Measurements from ENCODE around the gene HNRNPC.
A peak's percentile ranks its signal among the peaks of the same experiment; 100 is the strongest.
"Not testable (repeated sequence)": the region's sequence is repeated elsewhere in the genome, so short reads cannot be mapped to it uniquely, and the experiment has no call there.

HNRNPC gene

DNA sequence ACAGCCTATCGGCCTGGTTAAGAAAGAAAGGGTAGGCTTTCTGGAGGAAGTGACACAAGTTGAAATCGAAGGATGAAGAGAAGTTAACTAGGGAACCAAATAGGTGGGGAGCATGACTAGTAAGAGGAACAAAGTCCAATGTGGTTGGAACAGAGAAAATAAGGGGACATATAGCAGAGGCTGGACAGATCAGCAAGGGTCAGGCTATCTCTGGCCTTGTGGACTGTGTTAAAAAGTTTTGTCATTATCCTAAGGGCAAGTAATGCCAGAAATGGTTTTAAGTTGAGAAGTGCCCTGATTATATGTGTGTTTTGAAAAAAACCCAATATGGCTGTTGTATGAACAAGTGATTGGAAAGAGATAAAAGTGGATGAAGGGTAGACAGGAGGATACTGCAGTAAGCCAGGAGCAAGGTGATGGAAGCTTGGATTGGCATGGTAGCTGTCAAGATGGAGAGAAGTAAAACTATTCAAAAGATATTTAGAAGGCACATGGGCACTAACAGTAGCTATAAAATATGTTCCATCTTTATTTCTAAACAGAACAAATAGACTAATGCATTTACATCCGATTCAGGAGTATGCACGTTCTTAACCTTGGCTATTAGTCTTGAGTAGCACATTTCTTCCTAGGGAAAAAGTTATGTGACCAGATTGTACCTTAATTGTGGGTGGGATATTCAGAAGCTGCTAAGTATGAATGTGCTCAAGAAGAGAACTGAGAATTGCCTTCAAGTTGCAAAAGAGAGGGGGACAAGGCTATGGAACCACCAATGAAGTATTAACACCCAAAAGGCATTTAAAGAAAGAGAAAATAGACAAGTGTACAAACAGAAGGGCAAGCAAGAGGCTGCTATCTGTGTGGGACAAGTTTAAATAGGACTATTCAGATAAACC is 66.5 kb downstream of the HNRNPC start:
- DNase-seq (ENCODE audit: low read depth, low spot score), result no peak

DNA sequence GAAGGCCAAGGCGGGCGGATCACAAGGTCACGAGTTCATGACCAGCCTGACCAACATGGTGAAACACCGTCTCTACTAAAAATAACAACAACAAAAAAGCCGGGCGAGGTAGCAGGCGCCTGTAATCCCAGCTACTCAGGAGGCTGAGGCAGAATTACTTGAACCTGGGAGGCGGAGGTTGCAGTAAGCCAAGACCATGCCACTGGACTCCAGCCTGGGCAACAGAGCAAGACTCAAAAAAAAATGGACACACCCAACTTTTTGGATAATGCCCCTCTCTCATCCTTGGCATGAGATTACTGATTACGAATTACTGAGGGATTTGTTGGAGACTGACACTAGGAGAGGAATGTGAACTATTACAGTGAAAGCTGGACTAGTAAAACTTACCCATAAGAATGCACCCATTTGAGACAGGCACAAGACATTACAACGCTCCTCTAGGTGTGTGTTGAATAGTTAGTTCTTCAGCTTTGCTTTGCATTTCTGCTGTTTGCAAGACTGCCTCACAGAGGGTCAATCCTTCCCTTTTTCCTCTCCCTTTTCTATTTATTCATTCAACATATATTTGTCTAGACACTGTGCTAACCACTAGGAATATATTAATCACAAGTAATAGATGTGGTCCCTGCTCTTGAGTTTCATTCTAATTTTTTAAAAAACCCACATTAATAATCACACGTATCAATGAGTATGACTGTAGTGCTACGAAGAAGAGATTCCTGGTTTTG is 67.3 kb downstream of the HNRNPC start:
- DNase-seq (ENCODE audit: low read depth, low spot score), result no peak
- no peak overlapping the region for H3K4me3 ChIP-seq (ENCODE audit: low read length)

More for the DNA sequence above, 66.5 kb downstream of the HNRNPC start:
- no peak overlapping the region for H3K4me3 ChIP-seq (ENCODE audit: low read length)

DNA sequence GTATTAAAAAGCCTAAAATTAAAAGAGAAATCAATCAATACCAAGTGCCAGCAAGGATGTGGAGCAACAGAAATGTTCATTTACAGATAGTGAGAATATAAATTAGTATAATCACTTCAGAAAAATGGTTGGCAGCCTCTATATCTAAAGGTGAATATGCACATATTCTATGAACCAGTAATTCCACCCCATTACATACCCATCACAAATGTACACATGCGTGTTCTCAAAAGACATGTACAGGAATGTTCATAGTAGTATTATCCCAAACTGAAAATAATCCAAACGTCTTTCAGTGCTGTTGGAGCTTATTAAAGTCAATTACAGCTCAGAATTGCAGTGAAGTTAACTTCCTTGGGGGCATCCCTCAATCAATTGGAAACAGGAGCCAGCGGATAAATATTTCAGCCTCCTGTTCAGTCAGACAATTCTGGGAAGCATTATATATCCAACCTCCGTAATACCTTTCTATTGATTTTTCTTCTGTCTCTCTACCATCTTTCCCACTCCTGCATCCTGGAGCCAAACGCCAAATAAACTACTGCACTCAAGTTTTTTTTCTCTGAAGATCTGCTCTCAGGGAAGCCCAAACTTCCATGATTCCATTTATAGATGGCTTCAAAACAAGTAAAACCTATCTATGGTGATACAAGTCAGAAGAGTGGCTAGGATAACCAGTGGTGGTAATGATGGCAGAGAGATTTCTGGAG is 68.3 kb downstream of the HNRNPC start:
- DNase-seq (ENCODE audit: low read depth, low spot score), result no peak
- H3K4me3 ChIP-seq (ENCODE audit: low read length), result no peak overlapping the region

DNA sequence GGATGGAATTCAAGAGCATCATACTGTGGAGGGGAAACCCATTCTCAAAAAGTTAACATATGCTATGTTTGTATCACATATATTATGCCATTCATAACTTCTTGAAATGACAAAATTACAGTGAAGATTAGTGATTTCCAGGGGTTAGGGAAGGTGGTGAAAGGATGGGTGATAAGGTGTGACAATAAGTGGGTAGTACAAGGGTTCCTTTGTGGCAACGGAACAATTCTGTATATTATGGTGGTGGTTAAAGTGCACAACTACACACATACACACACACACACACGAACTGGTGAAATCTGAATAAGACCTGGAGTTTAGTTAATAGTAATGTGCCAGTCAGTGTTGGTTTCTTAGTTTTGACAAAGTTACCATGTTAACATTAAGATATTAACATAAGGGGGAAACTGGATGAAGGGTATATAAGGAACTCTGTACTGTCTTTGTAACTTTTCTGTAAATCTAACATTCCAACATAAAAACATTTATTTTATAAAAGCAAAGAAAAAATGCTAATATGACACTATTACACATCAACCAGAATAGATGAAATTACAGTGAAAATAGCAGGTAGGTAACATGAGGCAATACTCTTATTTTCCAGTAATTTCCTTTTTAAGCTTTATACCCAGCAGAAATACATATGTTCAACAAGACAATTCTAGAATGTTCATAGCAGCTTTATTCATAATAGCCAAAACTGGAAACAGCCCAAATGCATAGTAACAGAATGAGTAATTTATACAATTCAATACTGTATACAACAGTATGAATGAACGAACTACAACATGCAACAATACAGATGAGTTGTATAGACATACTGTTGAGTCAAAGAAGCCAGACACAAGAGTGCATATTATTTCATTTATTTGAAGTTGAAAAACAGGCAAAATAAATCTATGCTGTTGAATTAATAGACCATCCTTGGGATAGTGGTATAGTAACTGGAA is 69.4 kb downstream of the HNRNPC start:
- H3K4me3 ChIP-seq (ENCODE audit: low read length), result no peak overlapping the region
- no peak for DNase-seq (ENCODE audit: low read depth, low spot score)

DNA sequence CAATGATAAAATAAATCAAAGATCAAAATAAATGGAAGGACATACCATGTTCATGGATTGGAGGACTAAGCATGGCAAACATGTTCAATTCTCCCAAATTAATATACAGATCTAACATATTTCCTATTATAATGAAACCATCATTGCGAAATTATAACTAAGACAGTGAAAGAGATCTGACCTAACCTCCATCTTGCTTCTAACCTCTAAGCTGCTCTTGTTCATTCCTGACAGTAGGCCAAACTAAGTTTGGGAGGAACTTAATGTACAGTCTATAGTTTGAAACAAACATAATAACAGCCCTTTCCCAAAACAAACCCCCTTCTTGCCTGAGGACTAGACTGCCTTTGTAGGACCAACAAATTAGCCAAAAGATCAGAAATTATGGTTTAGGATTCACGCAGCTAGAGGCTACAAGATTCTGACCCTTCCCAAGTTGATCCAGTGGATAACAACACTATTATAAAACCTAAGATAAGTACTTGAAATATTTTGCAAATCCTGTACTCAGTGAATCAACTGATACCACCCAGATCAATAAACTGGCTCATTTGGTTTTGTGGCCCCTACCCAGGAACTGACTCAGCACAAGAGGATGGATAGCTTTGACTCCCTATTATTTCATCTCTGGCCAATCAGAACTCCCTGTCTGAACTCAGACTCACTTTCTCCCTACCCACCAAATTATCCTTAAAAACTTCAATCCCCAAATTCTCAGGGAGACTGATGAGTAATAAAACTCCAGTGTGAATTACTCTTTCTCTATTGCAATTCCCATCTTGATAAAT is 71.6 kb downstream of the HNRNPC start:
- DNase-seq (ENCODE audit: low read depth, low spot score), result no peak
- no peak overlapping the region for H3K4me3 ChIP-seq (ENCODE audit: low read length)

DNA sequence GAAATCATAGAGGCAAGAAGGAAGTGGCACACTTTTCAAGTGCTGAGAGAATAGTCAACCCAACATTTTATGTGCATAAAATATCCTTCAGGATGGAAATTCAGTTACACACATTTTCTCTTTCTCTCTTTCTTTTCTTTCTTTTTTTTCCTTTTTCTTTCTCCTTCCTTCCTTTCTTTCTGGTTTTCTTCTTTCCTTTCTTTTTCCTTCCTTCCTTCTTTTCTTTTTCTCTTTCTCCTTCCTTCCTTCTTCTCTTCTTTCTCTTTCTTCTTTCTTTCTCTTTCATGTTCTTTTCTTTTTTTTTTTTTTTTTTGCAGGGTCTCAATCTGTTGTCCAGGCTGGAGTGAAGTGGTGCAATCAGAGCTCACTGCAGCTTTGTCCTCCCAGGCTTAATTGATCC is 74.6 kb downstream of the HNRNPC start:
- DNase-seq (ENCODE audit: low read depth, low spot score), result no peak
- no peak overlapping the region for H3K4me3 ChIP-seq (ENCODE audit: low read length)

DNA sequence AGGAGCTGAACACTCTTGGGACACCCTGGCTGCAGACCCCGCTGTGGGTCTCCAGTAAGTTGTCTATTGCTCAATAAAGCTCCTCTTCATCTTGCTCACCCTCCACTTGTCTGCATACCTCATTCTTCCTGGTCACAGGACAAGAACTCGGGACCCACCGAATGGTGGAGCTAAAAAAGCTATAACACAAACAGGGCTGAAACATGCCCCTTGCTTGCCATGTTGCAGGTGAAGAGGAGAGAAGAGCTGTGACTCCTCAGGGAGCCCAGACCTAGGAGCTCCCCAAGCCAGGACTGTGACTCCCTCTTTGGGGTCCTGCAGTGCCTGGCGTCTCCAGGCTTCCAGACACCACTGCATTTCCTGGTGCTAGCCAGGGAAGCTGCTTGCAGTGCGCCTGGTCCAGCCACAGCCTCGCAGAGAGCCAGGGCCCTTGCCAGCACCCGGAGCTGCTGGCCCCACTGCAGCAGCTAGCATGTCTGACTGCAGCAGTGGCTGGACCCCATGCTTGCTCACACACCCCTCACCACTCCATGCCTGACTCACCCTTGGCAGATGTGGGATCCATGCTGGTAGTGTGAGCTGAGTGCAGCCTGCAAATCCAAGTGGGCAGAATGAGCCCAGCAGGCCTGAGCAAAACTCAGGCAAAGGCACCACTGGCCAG is 76.2 kb downstream of the HNRNPC start:
- DNase-seq (ENCODE audit: low read depth, low spot score), result no peak
- no peak overlapping the region for H3K4me3 ChIP-seq (ENCODE audit: low read length)

DNA sequence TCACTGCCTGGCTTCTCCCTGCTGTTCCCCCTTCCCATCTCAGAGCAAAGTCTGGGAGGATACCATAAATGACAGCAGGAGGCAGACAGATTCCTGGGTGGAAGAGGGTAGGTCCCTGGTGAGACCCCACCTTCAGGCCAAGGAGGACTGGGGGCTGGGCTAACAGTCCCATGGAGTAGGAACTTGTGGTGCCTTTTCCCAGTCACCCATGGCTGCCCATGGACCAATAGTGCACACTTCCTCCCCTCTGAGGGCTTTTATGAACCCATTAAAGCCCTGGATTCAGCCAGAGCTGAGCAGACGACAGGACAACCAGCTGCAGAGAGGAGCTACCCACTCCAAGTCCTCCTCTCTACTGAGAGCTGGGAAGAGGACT is 76.8 kb downstream of the HNRNPC start:
- H3K4me3 ChIP-seq (ENCODE audit: low read length), result peak overlapping the region; percentile 52

DNA sequence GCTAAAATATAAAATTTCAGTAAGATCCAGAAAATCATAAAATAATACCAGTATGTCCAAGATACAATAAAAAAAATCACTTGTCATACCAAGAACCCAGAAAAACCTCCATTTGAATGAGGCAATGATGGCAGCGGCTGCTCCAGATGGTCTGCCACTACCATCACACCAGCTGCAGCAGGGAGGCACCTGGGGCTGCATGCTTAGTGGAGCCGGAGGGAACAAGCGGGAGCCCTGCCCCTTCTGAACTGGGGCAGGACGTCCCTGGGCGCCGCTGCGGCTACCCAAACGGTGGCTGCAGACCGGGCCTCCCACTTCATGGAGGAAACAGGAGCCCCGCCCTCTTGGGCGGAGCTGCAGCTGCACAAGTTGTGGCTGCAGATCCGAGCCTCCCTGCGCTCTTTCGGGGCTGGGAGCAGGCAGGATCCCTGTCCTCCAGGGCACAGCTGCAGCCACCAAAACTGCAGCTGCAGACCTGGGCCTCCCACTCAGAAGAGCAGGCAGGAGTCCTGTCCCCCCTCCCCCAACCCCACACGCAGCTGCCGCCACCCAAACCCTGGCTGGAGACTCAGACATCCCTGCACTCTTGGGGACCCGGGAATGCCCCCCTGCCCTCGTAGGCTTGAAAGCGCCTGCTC is 77.3 kb downstream of the HNRNPC start:
- peak overlapping the region; percentile 52 for H3K4me3 ChIP-seq (ENCODE audit: low read length)

More for the DNA sequence above, 76.8 kb downstream of the HNRNPC start:
- DNase-seq (ENCODE audit: low read depth, low spot score), result no peak

DNA sequence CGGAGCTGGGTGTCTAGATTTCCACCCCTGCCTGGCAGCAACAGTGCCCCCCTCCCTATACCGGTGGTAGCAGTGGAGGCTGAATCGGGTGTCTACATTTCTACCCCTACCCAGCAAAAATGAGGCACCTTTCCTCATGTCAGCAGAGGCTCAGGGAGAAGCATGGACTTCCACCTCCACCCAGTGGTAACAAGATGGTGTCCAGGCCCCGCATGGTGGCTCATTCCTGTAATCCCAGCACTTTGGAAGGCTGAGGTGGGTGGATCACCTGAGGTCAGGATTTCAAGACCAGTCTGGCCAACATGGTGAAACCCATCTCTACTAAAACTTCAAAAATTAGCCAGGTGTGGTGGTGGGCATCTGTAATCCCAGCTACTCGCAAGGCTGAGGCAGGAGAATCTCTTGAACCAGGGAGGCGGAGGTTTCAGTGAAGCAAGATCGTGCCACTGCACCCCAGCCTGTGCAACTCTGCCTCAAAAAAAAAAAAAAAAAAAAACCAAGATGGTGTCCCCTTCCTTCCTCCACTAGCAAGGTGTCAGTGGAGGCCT is 77.9 kb downstream of the HNRNPC start:
- no peak for DNase-seq (ENCODE audit: low read depth, low spot score)
- peak overlapping the region; percentile 52 for H3K4me3 ChIP-seq (ENCODE audit: low read length)

More for the DNA sequence above, 77.3 kb downstream of the HNRNPC start:
- DNase-seq (ENCODE audit: low read depth, low spot score), result peak; percentile 83

DNA sequence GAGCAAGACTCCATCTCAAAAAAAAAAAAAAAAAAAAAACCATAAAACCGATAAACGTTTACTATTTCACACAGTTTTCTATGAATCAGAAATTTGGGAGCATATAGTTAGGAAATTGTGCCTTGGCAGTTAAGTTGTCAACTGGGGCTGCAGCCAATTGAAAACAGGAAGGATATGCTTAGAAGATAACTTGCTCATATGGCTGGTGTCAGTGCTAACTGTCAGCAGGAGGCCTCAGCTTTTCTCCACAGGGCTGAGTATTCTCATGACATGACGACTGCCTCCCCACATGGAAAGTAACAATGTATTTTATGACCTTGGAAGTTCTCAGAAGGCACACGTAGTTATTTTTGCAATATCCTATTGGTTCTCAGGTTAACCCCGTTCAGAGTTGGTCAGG is 83.8 kb downstream of the HNRNPC start:
- DNase-seq (ENCODE audit: low read depth, low spot score), result no peak
- H3K4me3 ChIP-seq (ENCODE audit: low read length), result no peak overlapping the region

DNA sequence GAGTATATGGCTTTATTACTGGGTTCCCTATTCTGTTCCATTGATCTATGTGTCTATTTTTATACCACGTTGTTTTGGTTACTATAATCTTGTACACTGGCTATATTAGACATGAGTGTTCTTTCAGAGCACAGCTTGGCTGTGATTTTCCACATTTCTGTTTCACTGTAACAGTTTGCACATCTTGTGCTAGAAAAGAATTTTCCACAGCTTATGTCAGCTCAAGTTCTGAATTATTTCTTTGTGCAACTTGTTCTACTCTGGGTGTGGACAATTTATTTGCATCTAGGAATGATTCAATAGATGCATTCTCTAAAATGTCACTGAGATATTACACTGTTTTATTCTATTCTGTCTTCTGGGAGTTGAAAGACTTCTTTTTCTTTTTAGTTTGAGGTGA is 85.0 kb downstream of the HNRNPC start:
- no peak for DNase-seq (ENCODE audit: low read depth, low spot score)
- no peak overlapping the region for H3K4me3 ChIP-seq (ENCODE audit: low read length)

DNA sequence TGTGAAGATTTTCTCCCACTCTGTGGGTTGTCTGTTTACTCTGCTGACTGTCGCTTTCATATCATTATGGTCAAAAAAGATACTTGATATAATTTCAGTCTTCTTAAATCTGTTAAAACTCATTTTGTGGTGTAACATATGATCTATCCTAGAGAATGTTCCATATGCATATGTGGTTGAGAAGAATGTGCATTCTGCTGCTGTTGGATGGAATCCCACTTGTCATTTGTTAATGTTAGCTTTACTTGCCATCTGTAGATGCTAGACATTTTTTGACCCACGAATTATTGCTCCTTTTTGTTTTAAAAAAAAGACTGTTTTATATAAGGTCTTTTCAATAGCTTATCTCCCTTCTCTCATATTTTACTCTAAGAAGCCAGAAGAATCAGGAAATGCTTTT is 87.1 kb downstream of the HNRNPC start:
- DNase-seq (ENCODE audit: low read depth, low spot score), result no peak

DNA sequence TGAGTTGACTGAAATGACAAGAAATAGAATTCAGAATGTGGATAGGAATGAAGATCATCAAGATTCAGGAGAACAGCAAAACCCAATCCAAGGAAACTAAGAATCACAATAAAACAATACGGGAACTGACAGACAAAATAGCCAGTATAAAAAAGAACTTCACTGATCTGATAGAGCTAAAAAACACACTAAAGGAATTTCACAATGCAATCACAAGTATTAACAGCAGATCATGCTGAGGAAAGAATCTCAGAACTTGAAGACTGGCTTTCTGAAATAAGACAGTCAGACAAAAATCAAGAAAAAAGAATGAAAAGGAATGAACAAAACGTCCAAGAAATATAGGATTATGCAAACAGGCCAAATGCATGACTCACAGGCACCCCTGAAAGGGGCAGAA is 98.1 kb downstream of the HNRNPC start:
- no peak overlapping the region for H3K4me3 ChIP-seq (ENCODE audit: low read length)

More for the DNA sequence above, 87.1 kb downstream of the HNRNPC start:
- H3K4me3 ChIP-seq (ENCODE audit: low read length), result no peak overlapping the region

DNA sequence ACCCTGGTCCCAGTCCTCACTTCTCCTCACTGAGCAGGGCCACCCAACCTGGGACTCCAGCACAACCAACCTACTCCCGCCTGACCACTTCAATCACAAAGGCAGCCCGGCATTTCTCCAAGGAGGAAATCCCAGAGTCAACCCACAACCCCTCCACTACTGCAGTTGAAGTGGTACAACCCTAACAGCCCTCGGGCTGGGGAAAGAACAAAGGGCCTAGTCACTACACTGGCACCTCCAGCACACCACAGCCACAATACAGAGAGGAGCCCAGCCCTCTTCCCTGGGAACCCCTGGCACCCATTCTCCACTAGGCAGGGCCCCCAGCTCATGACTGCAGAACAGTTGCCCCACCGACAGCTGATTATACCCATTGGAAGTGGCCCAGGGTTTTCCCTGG is 99.7 kb downstream of the HNRNPC start:
- no peak overlapping the region for H3K4me3 ChIP-seq (ENCODE audit: low read length)
- peak; percentile 62 for DNase-seq (ENCODE audit: low read depth, low spot score)

More for the DNA sequence above, 98.1 kb downstream of the HNRNPC start:
- DNase-seq (ENCODE audit: low read depth, low spot score), result no peak

DNA sequence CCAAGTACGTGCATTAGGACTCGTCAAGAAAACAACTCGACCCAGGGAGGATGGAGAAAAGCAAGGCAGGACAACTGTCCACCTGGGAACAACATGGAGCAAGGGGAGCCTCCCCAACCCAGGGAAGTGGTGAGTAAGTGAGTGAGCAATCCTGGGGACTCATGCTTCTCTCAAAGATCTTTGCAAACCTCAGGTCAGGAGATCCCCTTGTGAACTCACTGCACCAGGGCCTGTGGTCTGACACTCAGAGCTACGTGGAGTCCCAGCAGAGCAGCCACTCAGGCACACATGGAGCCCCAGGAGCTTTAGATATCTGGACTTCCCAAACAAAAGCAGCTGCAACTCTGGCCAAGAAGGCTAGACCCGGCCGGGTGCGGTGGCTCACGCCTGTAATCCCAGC is 101.2 kb downstream of the HNRNPC start:
- no peak overlapping the region for H3K4me3 ChIP-seq (ENCODE audit: low read length)
- no peak for DNase-seq (ENCODE audit: low read depth, low spot score)

DNA sequence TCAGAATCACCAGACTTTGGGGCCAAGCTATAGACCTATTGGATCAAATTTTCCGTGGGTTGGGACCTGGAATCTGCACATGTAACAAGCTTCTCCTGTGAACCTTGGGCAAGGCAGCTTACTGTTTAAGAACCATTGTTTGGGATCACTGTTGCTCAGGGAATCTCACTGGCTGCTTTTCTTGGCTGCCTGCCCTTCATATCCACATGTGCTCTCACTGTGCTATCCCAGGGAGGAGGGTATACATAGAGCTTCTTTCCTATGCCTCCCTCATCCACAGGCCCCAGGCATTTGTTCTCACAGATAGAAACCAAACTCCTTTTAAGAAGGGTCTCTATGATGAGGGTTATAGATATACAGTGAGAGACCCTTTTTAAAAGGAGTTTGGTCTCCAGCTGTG is 103.6 kb downstream of the HNRNPC start:
- DNase-seq (ENCODE audit: low read depth, low spot score), result not testable (repeated sequence)

More for the DNA sequence above, 103.6 kb downstream of the HNRNPC start:
- not testable (repeated sequence) for H3K4me3 ChIP-seq (ENCODE audit: low read length)

Data from Jurkat, Clone E6-1 (cell line).